Ovary (tissue), 3 donors: ENCODE data around the gene SUPT4H1.

Experiments used
- CTCF ChIP-seq, 3 donors: fragments of 450-650 bp in 2 of 3; fragments of 200-600 bp in 1 of 3; IDR thresholded peaks; one replicate each; pipeline versions ENCODE4 v1.5.1 to v1.8.0; 2016 to 2022; ENCODE audit warnings: antibody characterized with exemption in 3 of 3, mild to moderate bottlenecking in 1 of 3
- POLR2A ChIP-seq: fragments of 450-650 bp; IDR thresholded peaks from one replicate; pipeline ENCODE4 v1.6.1; 2017; ENCODE audit warnings: antibody characterized with exemption, mild to moderate bottlenecking, moderate library complexity
- donor health status: DM: no; HTN: no; CAD: no.

GRCh38 chr17:58353389-58353825 lies 1.4 kb upstream of the SUPT4H1 start:
- TF ChIP-seq POLR2A (no peak), CTCF (IDR thresholded peaks at IDR 0.05) (no peak)
